GM12878 (cell line): ENCODE data around the gene ARHGEF17. TPM values are rescaled to one million over a fixed set of nuclear protein-coding genes. Genes with fewer than 3 reads are reported as not detected.

Experiments used
- ATAC-seq: fragments of 200-7000 bp; cut with Tn5 transposase; 3 replicates; pipeline ENCODE4 v1.9.1; 2020; ENCODE audit warnings: mild to moderate bottlenecking, moderate library complexity
- BruUV-seq: library from RNA; stranded (reverse); fragments of 400-500 nt; replicated peaks from 2 replicates; lab custom pipeline; 2021; lab: Mats Ljungman, UMichigan
- CTCF ChIA-PET: fragments of 300-600 bp; sonication (Branson Sonifier 250); formaldehyde crosslinking; extraction: SDS; loops from one replicate; lab custom pipeline; 2021; ENCODE audit warnings: inconsistent platforms; lab: Yijun Ruan, JAX
- POLR2A ChIA-PET: fragments of 350-600 bp; formaldehyde crosslinking; extraction: SDS; loops from one replicate; lab custom pipeline; 2021; ENCODE audit warnings: inconsistent platforms; lab: Charles Lee
- RAD21 ChIA-PET: fragments of 300-600 bp; sonication (Branson Sonifier 250); formaldehyde crosslinking; loops from one replicate; lab custom pipeline; 2023; ENCODE audit warnings: antibody characterized with exemption; ENCODE audit not compliant: unreplicated experiment; lab: Charles Lee
- SMC1A ChIA-PET: fragments of 300-600 bp; sonication (Branson Sonifier 250); formaldehyde crosslinking; loops from one replicate; lab custom pipeline; 2023; ENCODE audit not compliant: unreplicated experiment, uncharacterized antibody; lab: Charles Lee
- DNase-seq: peaks from one replicate; pipeline ENCODE4 v3.0.0-alpha.2; 2011; ENCODE audit warnings: low read depth, low spot score
- FAIRE-seq: peaks from 3 replicates; lab custom pipeline; 2011; peaks lifted over from hg19 to GRCh38; lab: Jason Lieb, UNC
- H2AFZ ChIP-seq: 2 replicates; pipeline ENCODE4 v1.6.0; 2011; ENCODE audit warnings: low read depth, low read length, control low read depth; ENCODE audit not compliant: control insufficient read depth
- H3K27ac ChIP-seq: 2 replicates; pipeline ENCODE4 v1.5.1; 2011; ENCODE audit warnings: control low read depth; ENCODE audit not compliant: control insufficient read depth, insufficient read depth
- H3K27me3 ChIP-seq, 2 experiments: replicated peaks in 1 of 2; 2 replicates each; pipeline versions ENCODE4 v1.6.0 to v1.6.1; 2011; ENCODE audit warnings: low read length in 1 of 2; ENCODE audit not compliant: control insufficient read depth in 2 of 2, insufficient read depth in 2 of 2
- H3K36me3 ChIP-seq, 2 experiments: 2 replicates each; pipeline ENCODE4 v1.5.1; 2011; ENCODE audit warnings: low read length in 1 of 2; ENCODE audit not compliant: control insufficient read depth in 2 of 2, insufficient read depth in 2 of 2
- H3K4me1 ChIP-seq: 2 replicates; pipeline ENCODE4 v1.6.1; 2011; ENCODE audit warnings: mild to moderate bottlenecking, low read length, moderate library complexity, mixed read lengths; ENCODE audit not compliant: control insufficient read depth, insufficient read depth
- H3K4me2 ChIP-seq: 2 replicates; pipeline ENCODE4 v1.6.0; 2011; ENCODE audit warnings: control low read depth; ENCODE audit not compliant: control insufficient read depth, insufficient read depth
- H3K4me3 ChIP-seq: fragments of 200-600 bp; sonication (generic); 2 replicates; pipeline ENCODE4 v1.5.1; 2016
- H3K79me2 ChIP-seq: 2 replicates; pipeline ENCODE4 v1.6.0; 2011; ENCODE audit warnings: low read length; ENCODE audit not compliant: control insufficient read depth, insufficient read depth
- H3K9ac ChIP-seq: 2 replicates; pipeline ENCODE4 v1.8.0; 2011; ENCODE audit warnings: low read length, control low read depth, mixed read lengths; ENCODE audit not compliant: control insufficient read depth, insufficient read depth
- H3K9me3 ChIP-seq: replicated peaks from 3 replicates; pipeline ENCODE4 v1.5.1; 2011; ENCODE audit warnings: mild to moderate bottlenecking, low read length; ENCODE audit not compliant: control insufficient read depth, insufficient read depth
- H4K20me1 ChIP-seq: 2 replicates; pipeline ENCODE4 v1.6.0; 2011; ENCODE audit not compliant: control insufficient read depth, insufficient read depth
- BRCA1 ChIP-seq: IDR thresholded peaks from 2 replicates; pipeline ENCODE4 v1.6.1; 2011; ENCODE audit warnings: low read depth, low read length, improper control_type of control experiment
- CBFB ChIP-seq: IDR thresholded peaks from 2 replicates; pipeline ENCODE4 v1.6.1; 2016; ENCODE audit warnings: antibody characterized with exemption, low read depth
- CUX1 ChIP-seq: IDR thresholded peaks from 2 replicates; pipeline ENCODE4 v1.6.1; 2012; ENCODE audit warnings: improper control_type of control experiment, low read depth, low read length; ENCODE audit not compliant: insufficient replicate concordance
- EP300 ChIP-seq, 2 experiments: fragments of 150-350 bp in 1 of 2; IDR thresholded peaks; 2 replicates each; pipeline ENCODE4 v1.6.1; 2011 to 2012; ENCODE audit warnings: low read depth in 2 of 2, low read length in 2 of 2, borderline replicate concordance in 1 of 2, improper control_type of control experiment in 1 of 2, inconsistent platforms in 1 of 2; ENCODE audit not compliant: control insufficient read depth in 1 of 2
- GABPA ChIP-seq: IDR thresholded peaks from 2 replicates; pipeline ENCODE4 v1.6.1; 2014; ENCODE audit warnings: antibody characterized with exemption, low read depth, mild to moderate bottlenecking, inconsistent platforms
- HDAC2 ChIP-seq: fragments of 200-600 bp; sonication (generic); IDR thresholded peaks from 2 replicates; pipeline ENCODE4 v1.6.1; 2017
- LARP7 ChIP-seq: fragments of 450-650 bp; IDR thresholded peaks from 2 replicates; pipeline ENCODE4 v1.6.1; 2017; ENCODE audit warnings: mild to moderate bottlenecking
- MYC ChIP-seq: IDR thresholded peaks from 2 replicates; pipeline ENCODE4 v1.6.1; 2011; ENCODE audit warnings: mild to moderate bottlenecking, low read length, moderate library complexity, inconsistent platforms; ENCODE audit not compliant: insufficient read depth, insufficient replicate concordance, insufficient read length, severe bottlenecking
- PML ChIP-seq: IDR thresholded peaks from 2 replicates; pipeline ENCODE4 v1.6.1; 2012; ENCODE audit warnings: low read length, inconsistent platforms
- TBL1XR1 ChIP-seq: IDR thresholded peaks from 2 replicates; pipeline ENCODE4 v1.6.1; 2012; ENCODE audit warnings: low read depth, low read length, improper control_type of control experiment
- WRNIP1 ChIP-seq: IDR thresholded peaks from 2 replicates; pipeline ENCODE4 v1.6.1; 2011; ENCODE audit warnings: low read depth, low read length, improper control_type of control experiment, borderline replicate concordance
- YY1 ChIP-seq: IDR thresholded peaks from 2 replicates; pipeline ENCODE4 v1.6.1; 2011; ENCODE audit warnings: low read depth, mild to moderate bottlenecking, low read length
- ZBTB11 ChIP-seq: fragments of 450-650 bp; formaldehyde crosslinking; IDR thresholded peaks from 2 replicates; pipeline ENCODE4 v1.5.0; 2022; ENCODE audit warnings: mild to moderate bottlenecking, missing genetic modification characterization
- ZNF384 ChIP-seq: IDR thresholded peaks from 2 replicates; pipeline ENCODE4 v1.6.1; 2012; ENCODE audit warnings: low read depth, mild to moderate bottlenecking, low read length, improper control_type of control experiment, borderline replicate concordance
- ZZZ3 ChIP-seq: IDR thresholded peaks from 2 replicates; pipeline ENCODE4 v1.6.1; 2011; ENCODE audit warnings: low read depth; ENCODE audit not compliant: control insufficient read depth, insufficient read length
- WGBS: methylation state at CpG from one replicate; pipeline ENCODE4 v1.1.6; 2016; ENCODE audit warnings: low lambda C conversion rate; ENCODE audit not compliant: insufficient replicate concordance, insufficient coverage; ENCODE audit errors: missing lambda C conversion rate; 5-methylcytosine and 5-hydroxymethylcytosine counted together
- in situ Hi-C: fragments of 300-500 bp; cut with MboI; formaldehyde crosslinking; loops from 9 replicates; pipeline ENCODE4 v1.14.3; 2018; ENCODE audit warnings: mixed read lengths
- intact Hi-C: fragments of 100-400 bp; cut with micrococcal nuclease; formaldehyde crosslinking; loops from one replicate; pipeline ENCODE4 v1.14.2; 2022; ENCODE audit not compliant: unreplicated experiment
- polyA plus RNA-seq, 11 experiments: library from polyadenylated mRNA; depleted of rRNA in 4 of 11; unstranded in 6 of 11; stranded (reverse) in 5 of 11; fragments of >200 nt; fragmentation: Nextera tagmentation in 4 of 11; fragmentation: Illumina TruSeq in 1 of 11; extraction: Ambion mirVana in 4 of 11; extraction: Trizol in 1 of 11; gene quantifications; 1 replicate in 1 of 11; 2 replicates in 10 of 11; pipeline versions ENCODE4 v1.2.1 to v1.2.3, GENCODE V29; 2011 to 2016; ENCODE audit warnings: inconsistent platforms in 2 of 11, missing spikeins in 2 of 11, low read depth in 1 of 11
- total RNA-seq, 4 experiments: library from RNA; depleted of rRNA in 3 of 4; stranded (reverse); fragments of >200 nt in 3 of 4; fragmentation: Illumina TruSeq in 1 of 4; extraction: Trizol in 1 of 4; gene quantifications; 2 replicates each; pipeline versions ENCODE4 v1.2.1 to v1.2.3, GENCODE V29; 2013 to 2021

The ARHGEF17 gene
- total and polyA plus RNA-seq, 10 of the 15 experiments (the other 5 are each of a cell fraction or from before 2014, with no cell fraction given): 0.15 to 11.0 (median 1.7) TPM

GRCh38 chr11:73384531-73384871 is 76.4 kb downstream of the ARHGEF17 start:
- ATAC-seq (peak; percentile 5), FAIRE-seq (no peak), DNase-seq (no peak)
- WGBS: 13% methylated on average over 4 of the region's 4 CpGs
- intact Hi-C loops (no loop called here), in situ Hi-C loops (no loop called here)
- no peaks in the 10 kb centered on the region for H3K9me3 ChIP-seq
- H3K27me3 ChIP-seq: no peaks in the 10 kb centered on the region
- ChIA-PET RAD21 (interaction anchor here (0.6 to 3.0 kb wide), 17 partner anchors 7 to 241 kb away, joined by 3 to 14 read pairs (median 5); partner anchors contain the start of genes ARHGEF17 and FAM168A), POLR2A (interaction anchor here (0.7 to 2.3 kb wide), 11 partner anchors 8 to 793 kb away, joined by 3 to 18 read pairs (median 5); partner anchors contain the start of genes FAM168A and RELT), CTCF (interaction anchor here (0.8 to 25.6 kb wide), 10 partner anchors 9 to 277 kb away, joined by 3 to 400 read pairs (median 4); no protein-coding TSS in a partner anchor), SMC1A (interaction anchor here (0.7 to 3.3 kb wide), 9 partner anchors 9 to 278 kb away, joined by 3 to 12 read pairs (median 5); no protein-coding TSS in a partner anchor)
- H4K20me1 ChIP-seq: no peaks in the 10 kb centered on the region
- peaks cover 91% of the 10 kb centered on the region for H3K4me1 ChIP-seq
- H3K27ac ChIP-seq: peak overlapping the region; percentile 95
- peaks cover 100% of the 10 kb centered on the region for H3K79me2 ChIP-seq
- H3K4me3 ChIP-seq: peak overlapping the region; percentile 66
- peaks cover under 1 to 12% of the 10 kb centered on the region in 2 experiments; a peak in 2 of 4 replicates for H3K36me3 ChIP-seq
- H3K9ac ChIP-seq: peak overlapping the region; percentile 65
- BruUV-seq: no TSS peak
- H3K4me2 ChIP-seq: peak overlapping the region; percentile 88
- H2AFZ ChIP-seq: no peak overlapping the region
- TF ChIP-seq LARP7 (peak; percentile 28; the same call in 1 of the 2 replicates), YY1 (no peak), GABPA (no peak), HDAC2 (no peak), ZZZ3 (no peak), EP300 (IDR thresholded peaks at IDR 0.05; ENCODE audit: borderline replicate concordance in 1 of 2, control insufficient read depth in 1 of 2, low read depth in 2 of 2, low read length in 2 of 2) (no peak), TBL1XR1 (peak; percentile 45; the same call in 1 of the 2 replicates), ZBTB11 (CRISPR knock-in tag) (no peak), CUX1 (no peak), CBFB (no peak), PML (no peak), ZNF384 (no peak), WRNIP1 (no peak), MYC (no peak), BRCA1 (no peak)
